Ecto neural progenitor cell (in vitro differentiated cells): ENCODE measurements around the gene PCGF1.
A peak's percentile ranks its signal among the peaks of the same experiment; 100 is the strongest.
"Not testable (repeated sequence)": the region's sequence is repeated elsewhere in the genome, so short reads cannot be mapped to it uniquely, and the experiment has no call there.

Experiments used
- DNase-seq: peaks from one replicate; pipeline ENCODE4 v3.0.0-alpha.2; 2018; ENCODE audit warnings: low spot score

PCGF1 gene

DNA sequence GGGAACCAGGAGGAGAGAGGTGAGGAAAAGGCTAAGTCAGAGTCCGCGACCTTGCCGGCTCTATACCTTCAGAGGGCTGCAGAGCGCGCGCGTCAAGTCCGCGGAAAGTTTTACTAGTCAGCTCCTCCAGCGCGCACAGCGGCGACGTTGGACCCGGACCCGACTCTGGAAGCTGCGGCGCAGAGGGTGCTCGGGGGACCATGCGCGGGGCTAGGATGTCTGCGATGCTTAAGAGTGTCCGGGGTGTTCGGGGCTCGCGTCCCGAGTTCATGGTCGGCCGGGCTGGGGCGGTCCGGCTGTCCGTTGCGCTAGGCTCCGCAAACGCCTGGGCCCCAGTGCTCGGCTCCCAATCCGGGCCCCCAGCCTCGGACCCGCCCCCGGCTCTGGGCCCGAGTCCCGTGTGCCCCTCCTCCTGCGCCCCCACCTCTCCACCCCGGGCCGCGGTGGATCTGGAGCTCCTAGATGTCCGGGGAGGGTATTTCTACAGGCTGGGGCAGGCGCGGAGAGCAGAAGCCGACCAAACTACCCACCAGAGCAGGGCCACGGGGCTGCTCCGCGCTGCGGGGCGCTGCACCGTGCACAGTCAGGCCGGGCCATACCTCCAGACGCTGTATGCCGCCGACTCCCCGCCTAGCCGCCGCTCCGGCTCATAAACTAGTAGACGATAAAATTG, 8.1 kb downstream of the PCGF1 start, which contains the start of gene LBX2:
Gene LBX2, minus strand, starts transcription at position 337 of the 673 bp plus-strand sequence. Its CDS starts 66 bp downstream, at position 271.
- DNase-seq: peak; percentile 60

DNA sequence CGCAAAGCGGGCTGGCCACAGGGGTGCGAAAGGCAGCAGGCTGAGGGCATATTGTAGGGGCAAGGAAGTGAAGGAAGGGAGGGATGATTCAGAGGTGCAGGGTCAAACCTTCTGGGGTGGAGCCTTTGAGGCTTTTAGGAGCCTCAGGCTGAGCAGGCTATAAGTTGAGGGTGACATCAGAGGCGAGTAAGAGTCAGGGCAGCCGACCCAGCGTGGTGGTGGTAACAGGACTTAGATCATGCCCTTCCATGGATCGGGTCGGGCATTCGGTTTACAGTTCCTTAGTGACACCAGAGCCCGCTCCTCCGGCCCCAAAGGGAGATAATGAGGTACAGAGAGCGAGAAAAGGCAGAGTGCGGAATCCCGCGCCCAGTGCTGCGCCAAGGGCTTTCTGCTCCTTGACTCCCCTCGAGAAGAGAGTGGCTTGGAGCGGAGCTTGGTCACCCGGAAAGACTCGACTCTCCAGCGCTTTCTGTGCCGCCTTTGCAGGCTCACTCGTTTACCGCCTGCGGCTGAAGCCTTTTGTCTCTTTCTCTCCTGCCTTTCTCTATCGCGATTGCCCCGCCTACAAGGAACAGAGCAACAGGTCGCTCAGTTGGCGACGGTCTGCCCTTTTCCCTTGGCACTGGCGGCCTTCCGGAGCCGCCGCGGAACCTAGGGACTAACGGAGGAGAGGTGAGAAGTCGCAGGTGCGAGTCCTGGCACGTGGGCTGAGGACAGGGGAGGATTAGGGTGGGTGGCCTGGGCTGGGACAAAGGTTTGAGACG, 8.8 kb downstream of the PCGF1 start:
- peak; percentile 66 for DNase-seq

DNA sequence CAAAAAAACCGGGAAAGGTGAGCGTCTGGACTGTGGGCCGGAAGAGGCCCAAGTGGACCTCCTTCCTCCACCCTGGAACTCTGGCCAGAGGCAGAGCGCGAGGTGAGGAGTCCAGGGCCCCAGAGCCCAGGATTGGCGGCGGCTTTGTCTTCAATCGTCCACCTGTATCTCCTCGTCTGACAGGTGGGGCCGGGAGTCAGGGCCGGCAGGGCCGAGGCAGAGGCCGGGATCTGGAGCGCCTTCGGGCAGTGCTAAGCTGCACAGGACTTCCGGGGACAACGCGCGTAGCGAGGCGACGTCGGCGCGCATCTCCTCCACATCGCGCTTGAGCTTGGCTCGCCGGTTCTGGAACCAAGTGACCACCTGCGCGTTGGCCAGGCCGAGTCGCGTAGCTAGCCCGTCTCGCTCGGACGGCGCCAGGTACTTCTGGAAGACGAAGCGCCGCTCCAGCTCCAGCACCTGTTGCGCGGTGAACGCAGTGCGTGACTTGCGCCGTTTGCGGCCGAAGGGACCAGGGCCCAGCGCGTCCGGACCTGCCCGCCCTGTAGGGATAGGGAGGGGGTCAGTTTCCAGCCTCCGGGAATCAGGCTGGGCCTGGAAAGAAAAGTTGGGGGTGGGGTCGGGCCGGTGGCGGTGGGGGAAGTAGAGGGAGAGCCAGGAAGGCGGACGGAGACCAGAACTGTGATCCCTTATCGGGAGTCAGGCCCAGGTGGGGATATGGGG, 9.6 kb downstream of the PCGF1 start:
- peak; percentile 69 for DNase-seq

DNA sequence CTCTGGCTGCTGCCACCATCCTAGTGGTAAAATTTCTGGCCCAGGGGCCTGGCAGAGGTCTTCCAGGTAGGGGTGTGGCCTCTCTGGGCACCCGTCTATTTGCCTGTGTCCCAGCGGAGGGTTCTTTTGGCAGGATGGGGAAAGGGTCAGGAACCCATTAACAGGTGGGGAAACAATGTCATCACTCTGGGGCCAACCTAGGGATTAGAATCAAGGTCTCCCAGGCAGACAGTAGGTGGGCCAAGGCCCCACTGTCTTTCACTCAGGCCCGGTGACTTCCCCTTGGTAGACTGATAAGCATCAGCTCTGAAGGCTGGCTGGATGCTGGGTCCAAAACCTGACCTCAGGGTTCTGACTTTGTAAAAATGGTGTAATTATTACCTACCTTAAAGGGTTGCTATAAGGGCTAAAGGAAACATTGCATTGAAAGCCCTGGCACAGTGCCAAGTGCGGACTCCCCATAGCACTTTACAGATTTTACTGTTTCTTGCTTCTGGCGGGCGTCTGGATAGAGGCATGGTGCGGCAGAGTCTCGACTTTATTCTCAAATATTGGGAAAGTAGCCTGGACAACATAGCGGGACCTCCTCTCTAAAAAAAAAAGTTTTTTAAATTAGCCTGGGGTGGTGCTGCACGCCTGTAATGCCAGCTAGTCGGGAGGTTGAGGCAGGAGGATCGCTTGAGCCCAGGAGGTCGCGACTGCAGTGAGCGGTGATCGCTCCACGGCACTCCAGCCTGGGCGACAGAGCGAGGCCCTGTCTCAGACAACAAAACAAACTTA, 10.3 kb downstream of the PCGF1 start:
- no peak for DNase-seq

DNA sequence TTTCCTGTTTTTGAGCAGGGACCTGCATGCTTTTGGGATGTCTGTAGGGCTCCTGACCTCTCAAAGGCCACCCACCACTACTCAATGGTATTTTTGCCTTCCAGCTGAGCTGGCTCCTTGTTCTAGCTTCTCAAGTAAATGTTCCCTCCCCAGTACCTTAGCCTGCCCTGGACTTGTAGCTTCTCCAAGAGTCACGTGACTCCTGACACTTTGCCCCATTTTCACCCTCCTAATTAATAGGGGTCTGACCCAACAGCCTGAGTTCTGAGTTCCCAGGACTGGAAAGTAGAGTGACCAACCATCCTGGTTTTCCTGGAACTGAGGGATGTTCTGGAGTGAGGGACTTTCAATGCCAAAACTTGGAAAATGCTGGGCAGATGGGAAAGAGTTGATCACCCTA, 12.1 kb downstream of the PCGF1 start:
- DNase-seq: no peak

DNA sequence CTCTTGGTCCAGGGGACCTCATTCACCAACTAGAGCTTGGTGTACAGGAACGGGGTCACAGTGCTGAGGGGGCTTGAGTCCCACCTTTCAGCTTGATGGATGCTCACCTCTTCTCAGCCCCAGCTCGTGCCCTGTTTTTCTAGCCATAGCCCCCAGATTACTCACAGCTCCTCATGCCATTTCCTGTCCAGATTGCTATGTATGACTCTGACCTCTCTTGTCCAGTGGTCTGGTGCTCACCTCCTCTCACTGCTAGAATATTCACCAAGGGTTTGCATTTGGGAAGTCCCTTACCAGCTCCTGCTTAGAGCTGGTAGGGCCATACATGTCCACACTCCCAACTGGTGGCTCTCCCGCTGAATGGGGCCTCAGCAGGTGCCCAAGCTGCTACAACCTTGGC, 13.9 kb downstream of the PCGF1 start:
- no peak for DNase-seq

DNA sequence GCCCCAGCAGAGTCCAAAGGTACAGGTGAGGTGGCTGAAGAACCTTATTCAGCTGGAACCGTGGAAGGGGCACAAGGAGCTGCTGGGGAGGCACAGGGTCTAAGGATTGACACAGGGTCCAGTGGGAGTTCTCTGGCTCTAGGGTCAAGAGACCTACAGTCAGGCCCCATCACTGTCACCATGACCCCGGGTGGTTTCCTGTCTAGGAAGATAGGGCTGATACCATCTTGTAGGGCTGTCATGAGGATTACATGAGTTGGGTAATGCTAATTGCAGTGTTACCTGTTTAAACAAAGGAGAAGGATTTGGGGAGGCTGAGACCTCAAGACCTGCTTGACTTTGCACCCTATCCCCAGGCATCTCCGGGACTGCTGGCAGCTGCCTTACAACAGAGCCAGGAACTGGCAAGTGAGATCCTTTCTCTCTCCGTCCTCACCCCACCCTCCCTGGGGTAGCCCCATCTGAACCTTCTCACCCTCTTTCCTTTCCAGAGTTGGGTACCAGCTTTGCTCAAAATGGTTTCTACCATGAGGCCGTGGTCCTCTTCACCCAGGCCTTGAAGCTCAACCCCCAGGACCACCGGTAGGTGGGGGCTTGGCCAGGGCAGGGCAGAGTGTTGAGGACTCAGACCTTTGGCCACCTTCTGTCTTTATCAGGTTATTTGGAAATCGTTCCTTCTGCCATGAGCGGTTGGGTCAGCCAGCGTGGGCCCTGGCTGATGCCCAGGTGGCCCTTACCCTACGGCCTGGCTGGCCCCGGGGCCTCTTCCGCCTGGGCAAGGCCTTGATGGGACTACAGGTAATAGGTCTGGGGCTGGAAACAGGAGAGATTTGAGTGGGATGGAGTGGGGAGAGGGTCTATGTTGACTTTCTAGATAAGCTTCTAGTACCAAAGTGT, 15.6 kb downstream of the PCGF1 start:
- DNase-seq: no peak

DNA sequence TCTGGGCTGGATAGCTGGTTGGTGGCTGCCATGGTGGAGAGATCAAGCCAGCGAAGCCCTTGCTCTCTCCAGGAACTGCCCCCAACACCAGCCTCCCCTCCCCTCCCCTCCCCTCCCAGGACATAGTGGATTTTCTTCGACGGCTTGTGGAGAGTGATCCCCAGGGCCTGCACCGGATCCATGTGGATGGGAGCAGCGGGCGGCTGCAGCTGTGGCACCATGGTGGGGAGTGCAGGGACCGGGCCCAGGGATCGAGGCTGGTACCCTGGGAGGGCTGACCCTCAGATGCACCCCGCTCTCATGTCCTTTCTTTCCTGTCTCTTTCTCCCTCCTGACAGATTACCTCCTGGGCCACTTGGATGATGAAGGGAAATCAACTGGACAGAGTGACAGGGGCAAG, 17.6 kb downstream of the PCGF1 start:
- DNase-seq: no peak

DNA sequence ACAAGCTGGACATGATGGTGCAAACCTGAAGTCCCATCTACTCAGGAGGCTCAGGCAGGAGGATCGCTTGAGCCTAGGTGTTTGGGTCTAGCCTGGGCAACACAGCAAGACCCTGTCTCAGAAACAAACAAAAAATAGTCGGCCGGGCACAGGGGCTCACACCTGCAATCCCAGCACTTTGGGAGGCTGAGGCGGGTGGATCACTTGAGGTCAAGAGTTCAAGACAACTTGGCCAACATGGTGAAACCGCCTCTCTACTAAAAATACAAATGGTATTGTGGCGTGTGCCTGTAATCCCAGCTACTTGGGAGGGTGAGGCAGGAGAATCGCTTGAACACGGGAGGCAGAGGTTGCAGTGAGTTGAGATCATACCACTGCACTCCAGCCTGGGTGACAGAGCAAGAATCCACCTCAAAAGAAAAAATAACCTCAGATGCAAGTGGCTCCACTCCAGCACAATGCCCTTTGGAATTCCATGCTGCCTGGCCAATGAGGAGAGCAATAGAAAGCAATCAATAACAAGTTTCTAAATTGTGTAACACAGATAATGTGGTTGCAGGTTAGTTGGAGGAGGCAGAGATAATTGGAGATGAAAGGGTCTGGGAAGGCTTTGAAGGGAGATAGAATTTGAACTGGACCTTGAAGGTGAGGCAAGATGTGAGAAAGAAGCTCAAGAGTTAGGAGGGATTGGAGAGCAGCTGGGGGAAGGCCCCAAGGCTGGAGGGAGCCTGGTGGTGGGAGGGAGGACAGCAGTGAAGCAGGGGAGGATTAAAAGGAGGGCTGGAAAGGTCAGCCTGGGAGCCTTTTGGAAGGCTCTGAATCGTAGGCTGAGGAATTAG, 18.6 kb downstream of the PCGF1 start:
- no peak for DNase-seq

DNA sequence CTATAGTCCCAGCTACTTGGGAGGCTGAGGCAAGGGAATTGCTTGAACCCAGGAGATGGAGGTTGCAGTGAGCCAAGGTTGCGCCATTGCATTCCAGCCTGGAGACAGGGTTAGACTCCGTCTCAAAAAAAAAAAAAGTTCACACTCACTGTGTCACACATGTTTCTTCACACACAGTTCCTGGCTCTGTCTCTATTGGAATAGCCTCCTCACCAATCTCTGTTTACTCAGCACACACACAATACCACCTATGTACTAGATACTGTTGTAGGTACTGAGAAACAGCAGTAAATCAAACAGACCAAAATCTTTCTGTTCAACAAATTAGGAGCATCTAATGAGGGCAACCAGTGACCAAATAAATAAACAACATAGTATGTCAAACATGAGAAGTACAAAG, 21.4 kb downstream of the PCGF1 start:
- DNase-seq: no peak

DNA sequence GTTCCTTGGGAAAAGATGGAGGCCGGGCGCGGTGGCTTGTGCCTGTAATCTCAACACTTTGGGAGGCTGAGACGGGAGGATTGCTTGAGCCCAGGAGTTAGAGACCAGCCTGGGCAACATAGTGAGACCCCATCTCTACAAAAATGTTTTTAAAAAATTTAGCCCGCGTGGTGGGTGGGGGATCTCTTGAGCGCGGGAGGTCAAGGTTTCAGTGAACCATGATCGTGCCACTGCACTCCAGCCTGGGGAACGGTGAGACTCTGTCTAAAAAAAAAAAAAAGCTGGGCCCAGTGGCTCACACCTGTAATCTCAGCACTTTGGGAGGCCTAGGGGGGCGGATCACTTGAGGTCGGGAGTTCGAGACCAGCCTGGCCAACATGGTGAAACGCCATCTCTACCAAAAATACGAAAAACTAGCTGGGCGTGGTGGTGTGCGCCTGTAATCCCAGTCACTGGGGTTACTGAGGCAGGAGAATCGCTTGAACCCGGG, 23.8 kb downstream of the PCGF1 start:
- not testable (repeated sequence) for DNase-seq

DNA sequence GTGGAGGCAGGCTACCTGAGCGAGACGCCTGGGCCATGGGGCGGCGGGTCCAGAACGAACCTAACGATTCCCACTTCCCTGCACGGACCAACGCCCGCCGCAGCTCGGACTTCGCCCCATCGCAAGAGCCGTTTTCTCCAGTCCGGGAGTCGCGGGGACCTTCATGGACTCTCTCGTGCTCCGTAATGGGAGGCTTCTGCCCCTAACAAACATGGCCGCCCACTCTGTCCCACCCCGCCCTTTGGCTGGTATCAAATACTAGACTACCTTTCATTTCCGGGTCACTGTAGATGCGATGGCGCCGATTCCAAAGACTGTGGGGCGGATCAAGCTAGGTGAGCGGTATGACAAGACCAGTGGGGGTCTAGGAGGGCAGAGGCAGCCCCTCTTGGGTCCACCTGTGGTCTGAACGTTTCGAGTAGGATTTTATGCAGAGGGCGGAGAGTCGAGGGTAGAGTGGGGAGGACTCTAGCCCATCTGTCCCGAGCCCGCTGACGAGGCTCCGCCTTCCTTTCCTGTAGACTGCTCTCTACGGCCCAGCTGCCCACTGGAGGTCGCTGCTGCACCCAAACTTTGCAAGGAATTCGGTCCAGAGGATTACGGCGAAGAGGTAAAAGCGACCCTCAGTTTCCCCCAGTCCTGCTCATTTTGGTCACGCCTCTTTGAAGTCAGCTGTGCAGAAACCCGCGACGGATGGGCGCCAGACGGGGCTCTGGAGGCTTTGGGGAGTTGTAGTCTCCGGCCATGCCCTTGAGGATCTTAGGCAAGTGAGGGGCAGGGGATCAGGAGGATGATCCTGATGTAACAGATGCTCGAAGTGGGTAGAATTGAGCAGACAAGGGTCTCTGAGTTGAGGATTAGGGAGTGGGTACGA, 24.5 kb downstream of the PCGF1 start, which contains the start of the genes CCDC142 and TTC31:
Gene CCDC142, minus strand, starts transcription at position 198 of the 874 bp plus-strand sequence. Its CDS starts 161 bp downstream, at position 37.
Gene TTC31, plus strand, starts transcription at position 281 of the 874 bp plus-strand sequence. Its CDS starts 15 bp downstream, at position 296.
- peak; percentile 96 for DNase-seq

DNA sequence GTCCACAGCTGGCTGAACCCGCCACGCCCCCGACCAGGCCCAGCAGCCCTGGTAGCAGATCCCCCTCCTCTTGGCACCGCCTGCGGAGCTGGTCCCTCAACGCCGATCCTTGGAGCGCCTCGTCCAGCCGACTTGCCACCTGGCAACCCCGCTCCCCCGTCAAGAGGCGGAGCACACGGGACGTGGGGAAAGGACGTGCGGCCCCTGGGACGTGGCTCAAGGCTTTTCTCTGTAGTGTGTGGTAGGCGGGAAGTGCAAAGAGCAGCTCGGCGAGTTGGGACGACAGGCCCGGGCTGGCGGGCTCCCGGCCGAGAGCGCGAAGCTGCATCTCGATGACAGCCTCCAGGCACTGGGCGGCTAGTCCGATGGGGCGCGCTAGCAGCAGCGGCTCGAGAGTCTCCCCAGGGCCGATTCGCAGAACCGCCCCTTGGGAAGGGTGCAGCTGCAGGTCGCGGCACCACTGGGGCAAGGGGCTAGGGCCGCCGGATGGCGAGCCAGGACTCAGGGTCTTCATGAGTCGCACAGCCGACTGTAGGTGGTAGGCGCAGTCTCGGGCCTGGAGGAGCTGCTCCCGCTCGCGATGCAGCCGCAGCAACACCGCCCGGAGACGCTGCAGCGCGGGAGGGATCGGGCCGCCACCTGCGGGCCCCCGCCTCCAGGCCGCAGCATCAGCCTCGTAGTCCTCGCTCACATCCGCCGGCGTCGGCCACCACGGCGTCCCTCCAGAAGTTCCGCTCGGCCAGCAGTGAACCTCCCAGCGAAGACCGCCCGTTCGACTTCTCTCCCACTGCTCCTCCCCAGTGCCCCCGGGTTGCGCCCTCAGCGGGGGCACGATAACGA, 25.3 kb downstream of the PCGF1 start:
- DNase-seq: no peak

DNA sequence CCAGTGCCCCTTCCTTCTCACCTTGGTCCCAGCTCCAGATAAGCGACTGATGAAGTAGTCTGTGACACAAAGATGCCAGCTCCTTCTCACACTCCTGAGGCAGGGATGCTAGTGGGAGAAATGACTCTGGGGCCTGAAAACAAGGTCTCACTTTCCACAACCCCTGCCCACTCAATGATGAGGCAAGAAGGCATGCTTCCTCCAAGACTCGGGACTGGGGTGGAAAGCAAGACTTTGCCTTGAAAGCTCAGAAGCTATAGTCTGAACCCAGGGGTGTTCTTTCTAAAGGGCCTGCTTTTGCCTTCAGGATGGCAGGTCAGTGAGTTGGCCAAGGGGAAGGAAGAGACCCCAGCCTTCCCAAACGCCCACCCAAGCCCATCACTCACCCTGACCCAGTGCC, 26.1 kb downstream of the PCGF1 start:
- no peak for DNase-seq

DNA sequence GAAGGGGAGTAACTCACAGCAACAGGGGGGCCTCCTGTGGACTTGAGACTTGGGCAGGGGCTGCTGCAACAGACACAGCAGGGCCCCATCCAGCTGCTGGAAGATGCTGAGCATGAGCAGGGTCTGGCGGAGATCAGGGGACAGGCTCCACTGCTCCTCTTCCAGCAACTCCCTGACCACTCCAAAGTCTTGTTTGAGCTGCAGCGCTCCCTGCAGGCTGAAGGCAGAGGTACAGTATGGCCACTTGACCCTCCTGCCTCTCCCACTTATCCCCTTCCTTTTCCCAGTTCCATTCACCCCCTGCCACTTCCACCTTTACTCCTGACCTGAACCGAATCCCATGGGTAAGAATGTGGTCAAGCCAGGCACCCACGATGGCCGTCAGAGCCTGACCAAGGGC, 32.6 kb downstream of the PCGF1 start:
- DNase-seq: no peak

DNA sequence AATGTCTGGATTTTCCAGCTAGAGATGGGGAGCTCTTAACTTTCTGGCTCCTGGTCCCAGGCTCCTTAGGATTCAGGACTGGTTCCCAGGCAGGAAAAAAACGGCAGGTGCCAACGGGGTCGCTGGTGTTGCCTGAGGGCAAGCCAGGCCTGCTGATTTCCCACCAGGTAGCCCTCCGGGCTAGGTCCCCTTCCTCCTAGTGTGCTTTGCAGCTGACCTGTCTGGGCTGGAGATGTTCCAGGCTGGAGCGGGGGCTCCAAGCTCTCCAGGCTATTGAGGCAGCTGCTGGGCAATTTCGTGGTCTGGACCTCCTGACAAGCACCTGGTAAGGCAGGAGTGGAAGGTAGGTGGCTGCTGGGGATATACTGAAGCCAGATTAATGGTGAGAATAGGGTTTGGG, 33.0 kb downstream of the PCGF1 start:
- DNase-seq: no peak

DNA sequence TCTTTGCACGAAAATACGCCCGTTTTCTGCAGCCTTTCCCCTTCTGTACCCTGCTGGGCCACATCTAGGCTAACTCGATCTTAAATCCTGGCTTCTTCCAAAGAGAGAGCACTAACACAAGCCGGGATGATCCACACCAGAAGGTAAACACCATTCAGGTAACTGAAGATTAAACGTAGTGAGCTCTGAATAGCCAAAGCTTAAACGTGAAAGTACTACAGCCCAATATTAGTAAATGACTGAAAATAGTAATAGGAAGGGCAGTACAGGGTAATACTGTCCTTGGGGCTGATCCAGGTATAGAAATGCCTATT, 34.6 kb downstream of the PCGF1 start:
- no peak for DNase-seq
